Measurements from ENCODE around the gene HCN2. TPM values are rescaled to one million over a fixed set of nuclear protein-coding genes. Genes with fewer than 3 reads are reported as not detected.
A peak's percentile ranks its signal among the peaks of the same experiment; 100 is the strongest.
"Not testable (repeated sequence)": the region's sequence is repeated elsewhere in the genome, so short reads cannot be mapped to it uniquely, and the experiment has no call there.

Gene HCN2
- total RNA-seq, 2 donors from 2014 or later, result 1.1 to 3.0 TPM

DNA sequence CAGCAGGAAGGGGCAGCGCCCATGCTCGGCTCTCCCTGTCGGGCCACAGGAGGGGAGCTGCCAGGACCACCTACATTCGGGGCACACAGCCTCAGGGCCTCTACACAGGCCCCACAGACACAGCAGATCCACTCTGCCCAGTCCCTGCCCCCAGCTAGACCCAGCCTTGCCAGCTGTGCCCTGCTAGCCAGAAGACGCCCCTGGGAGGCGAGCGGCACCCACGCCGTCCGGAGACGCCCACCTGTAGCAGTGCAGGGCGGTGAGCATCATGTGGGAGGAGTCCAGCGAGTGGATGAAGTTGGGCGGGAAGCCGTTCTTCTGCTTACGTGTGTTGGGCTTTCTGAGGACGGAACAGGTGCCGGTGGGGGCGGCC, 28.6 kb downstream of the HCN2 start:
- DNase-seq (no peak), ATAC-seq (no peak)
- Mint-ChIP-seq H3K4me1 (peaks cover 3% of the 10 kb centered on the region), H3K4me3 (no peak overlapping the region), H3K27ac (no peak overlapping the region), H3K27me3 (no peaks in the 10 kb centered on the region), H3K36me3 (ENCODE audit: low read depth) (no peaks in the 10 kb centered on the region)
- H3K9me3 ChIP-seq (ENCODE audit: control insufficient read depth, low read length, poor library complexity, severe bottlenecking), result no peaks in the 10 kb centered on the region

DNA sequence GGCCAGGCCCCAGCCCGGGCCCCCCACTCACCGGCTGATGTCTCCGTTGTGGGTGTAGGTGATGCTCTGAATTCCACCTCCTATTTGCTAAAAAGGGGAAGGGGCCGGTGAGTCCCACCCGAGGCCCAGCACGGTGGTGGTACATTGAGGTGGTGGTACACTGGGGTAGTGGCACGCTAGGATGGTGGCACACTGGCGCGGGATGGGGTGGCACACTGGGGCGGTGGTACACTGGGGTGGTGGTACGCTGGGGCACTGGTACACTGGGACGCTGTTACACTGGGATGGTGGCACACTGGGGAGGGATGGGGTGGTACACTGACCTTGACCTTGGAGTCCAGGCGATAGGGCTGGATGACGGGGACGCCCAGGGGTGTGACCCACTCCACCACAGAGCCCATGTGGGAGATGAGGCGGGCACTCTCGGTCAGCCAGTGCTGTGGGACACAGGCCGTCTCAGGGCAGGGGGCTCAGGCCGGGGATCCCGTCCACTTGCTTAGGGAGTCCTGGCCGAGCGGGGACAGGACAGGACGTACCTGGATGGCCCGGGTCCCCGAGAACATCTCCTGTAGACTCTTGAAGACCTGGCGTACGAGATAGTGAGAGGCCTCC, 29.1 kb downstream of the HCN2 start:
- Mint-ChIP-seq H3K27me3 (no peaks in the 10 kb centered on the region), H3K27ac (no peak overlapping the region), H3K4me1 (peaks cover 3% of the 10 kb centered on the region), H3K4me3 (no peak overlapping the region), H3K36me3 (ENCODE audit: low read depth) (no peaks in the 10 kb centered on the region)
- no peaks in the 10 kb centered on the region for H3K9me3 ChIP-seq (ENCODE audit: control insufficient read depth, low read length, poor library complexity, severe bottlenecking)
- ATAC-seq (no peak), DNase-seq (no peak)

GRCh38 chr19:619286-620002, 29.8 kb downstream of the HCN2 start:
- H3K36me3 Mint-ChIP-seq (ENCODE audit: low read depth), result no peaks in the 10 kb centered on the region
- peaks cover 3% of the 10 kb centered on the region for H3K4me1 Mint-ChIP-seq
- no peak for DNase-seq
- no peaks in the 10 kb centered on the region for H3K27me3 Mint-ChIP-seq
- H3K9me3 ChIP-seq (ENCODE audit: control insufficient read depth, low read length, poor library complexity, severe bottlenecking), result no peaks in the 10 kb centered on the region
- no peak for ATAC-seq
- H3K4me3 Mint-ChIP-seq, result no peak overlapping the region
- no peak overlapping the region for H3K27ac Mint-ChIP-seq

- H3K9me3 ChIP-seq (ENCODE audit: control insufficient read depth, low read length, poor library complexity, severe bottlenecking), result no peaks in the 10 kb centered on the region
- H3K36me3 Mint-ChIP-seq (ENCODE audit: low read depth), result no peaks in the 10 kb centered on the region
- H3K4me3 Mint-ChIP-seq, result no peak overlapping the region
- DNase-seq (no peak), ATAC-seq (no peak)
- no peaks in the 10 kb centered on the region for H3K27me3 Mint-ChIP-seq
- H3K4me1 Mint-ChIP-seq, result peaks cover 3% of the 10 kb centered on the region
- H3K27ac Mint-ChIP-seq, result no peak overlapping the region
Observed at GRCh38 chr19:620166-620862, 30.6 kb downstream of the HCN2 start.

DNA sequence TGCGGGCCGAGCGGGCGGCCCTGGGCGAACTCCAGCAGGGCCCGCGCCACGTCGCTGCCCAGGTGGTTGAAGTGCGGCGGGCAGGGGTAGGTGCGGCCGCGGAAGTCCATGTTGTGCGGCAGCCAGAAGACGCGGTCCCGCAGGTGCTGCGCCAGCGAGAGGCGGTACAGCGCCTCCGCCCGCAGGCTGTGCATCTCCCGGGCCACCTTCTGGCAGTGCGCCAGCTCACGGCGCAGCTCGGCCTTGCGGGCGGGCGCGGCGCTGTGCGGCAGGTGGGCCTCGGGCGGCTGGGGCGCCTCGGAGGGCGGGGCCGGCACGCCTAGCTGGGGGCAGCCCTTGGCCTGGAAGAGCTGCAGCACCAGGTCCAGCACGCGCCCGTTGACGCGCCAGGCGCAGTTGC, 31.5 kb downstream of the HCN2 start:
- not testable (repeated sequence) for DNase-seq; H3K4me3 Mint-ChIP-seq; H3K27ac Mint-ChIP-seq; H3K27me3 Mint-ChIP-seq; ATAC-seq; H3K9me3 ChIP-seq (ENCODE audit: control insufficient read depth, low read length, poor library complexity, severe bottlenecking); H3K4me1 Mint-ChIP-seq; H3K36me3 Mint-ChIP-seq (ENCODE audit: low read depth)

- H3K9me3 ChIP-seq (ENCODE audit: control insufficient read depth, low read length, poor library complexity, severe bottlenecking), result no peaks in the 10 kb centered on the region
- H3K4me1 Mint-ChIP-seq, result peaks cover 8% of the 10 kb centered on the region
- H3K27me3 Mint-ChIP-seq, result no peaks in the 10 kb centered on the region
- no peak overlapping the region for H3K4me3 Mint-ChIP-seq
- ATAC-seq (no peak), DNase-seq (no peak)
- H3K27ac Mint-ChIP-seq, result no peak overlapping the region
- H3K36me3 Mint-ChIP-seq (ENCODE audit: low read depth), result peaks cover 2% of the 10 kb centered on the region
Observed at GRCh38 chr19:621819-622218, 32.1 kb downstream of the HCN2 start.

DNA sequence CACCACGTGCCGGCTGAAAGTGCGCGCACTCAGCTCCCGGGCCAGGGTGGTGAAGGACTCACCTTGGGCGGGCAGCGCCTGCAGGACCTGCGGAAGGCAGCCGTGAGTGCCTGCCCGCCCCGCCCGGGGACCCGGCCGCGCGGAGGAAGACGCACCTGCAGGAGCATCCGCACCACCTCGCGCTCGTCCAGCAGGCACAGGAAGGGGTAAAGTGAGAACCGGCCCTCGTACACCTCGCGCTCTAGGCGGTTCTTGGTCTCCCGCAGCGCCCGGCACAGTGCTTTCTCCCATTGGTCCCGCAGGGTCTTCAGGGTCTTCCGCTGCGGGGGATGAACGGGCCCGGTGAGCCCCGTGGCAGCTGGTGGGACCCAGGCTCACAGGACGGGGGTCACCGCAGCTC, 33.0 kb downstream of the HCN2 start:
- no peaks in the 10 kb centered on the region for H3K9me3 ChIP-seq (ENCODE audit: control insufficient read depth, low read length, poor library complexity, severe bottlenecking)
- Mint-ChIP-seq H3K36me3 (ENCODE audit: low read depth) (peaks cover 2% of the 10 kb centered on the region), H3K4me3 (no peak overlapping the region), H3K27ac (no peak overlapping the region), H3K4me1 (peaks cover 8% of the 10 kb centered on the region), H3K27me3 (no peaks in the 10 kb centered on the region)
- ATAC-seq (no peak), DNase-seq (no peak)

- Mint-ChIP-seq H3K4me3 (no peak overlapping the region), H3K36me3 (ENCODE audit: low read depth) (peaks cover 2% of the 10 kb centered on the region), H3K27me3 (no peaks in the 10 kb centered on the region), H3K4me1 (peaks cover 8% of the 10 kb centered on the region), H3K27ac (no peak overlapping the region)
- ATAC-seq, result no peak
- H3K9me3 ChIP-seq (ENCODE audit: control insufficient read depth, low read length, poor library complexity, severe bottlenecking), result no peaks in the 10 kb centered on the region
- no peak for DNase-seq
Observed at GRCh38 chr19:623175-623916, 33.7 kb downstream of the HCN2 start.

GRCh38 chr19:623974-624373, 34.3 kb downstream of the HCN2 start:
- ATAC-seq (no peak), DNase-seq (no peak)
- H3K9me3 ChIP-seq (ENCODE audit: control insufficient read depth, low read length, poor library complexity, severe bottlenecking), result no peaks in the 10 kb centered on the region
- H3K27ac Mint-ChIP-seq, result no peak overlapping the region
- H3K4me1 Mint-ChIP-seq, result peaks cover 8% of the 10 kb centered on the region
- no peaks in the 10 kb centered on the region for H3K27me3 Mint-ChIP-seq
- peaks cover 5% of the 10 kb centered on the region for H3K36me3 Mint-ChIP-seq (ENCODE audit: low read depth)
- H3K4me3 Mint-ChIP-seq, result no peak overlapping the region

- no peak overlapping the region for H3K27ac Mint-ChIP-seq
- H3K27me3 Mint-ChIP-seq, result no peaks in the 10 kb centered on the region
- no peak overlapping the region for H3K4me3 Mint-ChIP-seq
- no peak for DNase-seq
- no peaks in the 10 kb centered on the region for H3K9me3 ChIP-seq (ENCODE audit: control insufficient read depth, low read length, poor library complexity, severe bottlenecking)
- H3K4me1 Mint-ChIP-seq, result peaks cover 8% of the 10 kb centered on the region
- peaks cover 6% of the 10 kb centered on the region for H3K36me3 Mint-ChIP-seq (ENCODE audit: low read depth)
- ATAC-seq, result no peak
Observed at GRCh38 chr19:624433-625109, 34.9 kb downstream of the HCN2 start.

GRCh38 chr19:625257-625656, 35.6 kb downstream of the HCN2 start:
- Mint-ChIP-seq H3K27me3 (no peaks in the 10 kb centered on the region), H3K4me1 (peaks cover 5% of the 10 kb centered on the region), H3K4me3 (no peak overlapping the region), H3K36me3 (ENCODE audit: low read depth) (peaks cover 6% of the 10 kb centered on the region), H3K27ac (peak overlapping the region; percentile 60)
- H3K9me3 ChIP-seq (ENCODE audit: control insufficient read depth, low read length, poor library complexity, severe bottlenecking), result no peaks in the 10 kb centered on the region
- DNase-seq, result no peak
- ATAC-seq, result no peak

DNA sequence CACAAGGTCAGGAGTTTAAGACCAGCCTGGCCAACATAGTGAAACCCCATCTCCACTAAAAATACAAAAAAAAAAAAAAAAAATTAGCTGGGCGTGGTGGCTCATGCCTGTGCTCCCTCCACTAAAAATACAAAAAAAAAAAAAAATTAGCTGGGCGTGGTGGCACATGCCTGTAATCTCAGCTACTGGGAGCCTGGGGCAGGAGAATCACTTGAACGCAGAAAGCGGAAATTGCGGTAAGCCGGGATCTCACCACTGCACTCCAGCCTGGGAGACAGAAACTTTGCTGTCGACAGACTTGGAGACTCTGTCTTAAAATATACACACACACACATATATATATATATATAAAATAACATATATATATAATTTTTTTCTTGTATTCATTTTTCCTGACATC, 36.9 kb downstream of the HCN2 start:
- H3K36me3 Mint-ChIP-seq (ENCODE audit: low read depth); H3K27me3 Mint-ChIP-seq; H3K4me3 Mint-ChIP-seq; DNase-seq; ATAC-seq; H3K27ac Mint-ChIP-seq; H3K9me3 ChIP-seq (ENCODE audit: control insufficient read depth, low read length, poor library complexity, severe bottlenecking); H3K4me1 Mint-ChIP-seq: not testable (repeated sequence)

DNA sequence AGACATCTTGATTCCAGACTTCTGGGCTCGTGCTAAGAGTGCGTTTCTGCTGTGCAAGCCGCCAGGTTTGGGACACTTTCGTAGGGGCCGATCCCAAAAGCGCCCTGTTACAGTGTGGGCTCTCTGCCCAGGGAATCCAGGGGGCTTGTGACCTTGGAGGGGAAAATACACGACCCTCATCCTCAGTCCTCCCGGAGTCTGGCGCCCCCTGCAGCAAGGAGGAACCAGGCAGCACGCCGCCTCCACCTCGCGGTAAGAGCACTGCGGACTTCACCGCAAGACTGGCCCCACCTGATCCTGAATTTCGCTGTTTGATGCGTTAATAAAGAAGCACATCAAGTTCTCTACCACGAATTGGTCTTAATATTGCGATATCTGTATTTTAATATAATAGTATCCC, 38.5 kb downstream of the HCN2 start:
- DNase-seq, result no peak
- no peak overlapping the region for H3K27ac Mint-ChIP-seq
- no peaks in the 10 kb centered on the region for H3K27me3 Mint-ChIP-seq

More for the DNA sequence above, 38.5 kb downstream of the HCN2 start:
- H3K9me3 ChIP-seq (ENCODE audit: control insufficient read depth, low read length, poor library complexity, severe bottlenecking), result no peaks in the 10 kb centered on the region
- Mint-ChIP-seq H3K4me3 (no peak overlapping the region), H3K4me1 (peaks cover 9% of the 10 kb centered on the region), H3K36me3 (ENCODE audit: low read depth) (peaks cover 6% of the 10 kb centered on the region)
- no peak for ATAC-seq

Data from T-helper 17 cell (primary cell).